Fibroblast of lung (primary cell): Measurements from ENCODE around the gene PREP.

Experiments used
- EZH2 ChIP-seq: IDR thresholded peaks from 2 replicates; pipeline ENCODE4 v1.5.1; 2012; ENCODE audit warnings: low read length, control low read depth, mild to moderate bottlenecking; ENCODE audit errors: missing control alignments
- TF ChIP-seq, protein P1 (sequence below), 2 donors: IDR thresholded peaks in 1 of 2; conservative IDR thresholded peaks in 1 of 2; 1 replicate in 1 of 2; 2 replicates in 1 of 2; pipeline ENCODE4 v1.5.1; 2011 to 2012; ENCODE audit warnings: low read length in 2 of 2, control low read depth in 1 of 2, inconsistent platforms in 1 of 2, low read depth in 1 of 2, mild to moderate bottlenecking in 1 of 2

DNA sequence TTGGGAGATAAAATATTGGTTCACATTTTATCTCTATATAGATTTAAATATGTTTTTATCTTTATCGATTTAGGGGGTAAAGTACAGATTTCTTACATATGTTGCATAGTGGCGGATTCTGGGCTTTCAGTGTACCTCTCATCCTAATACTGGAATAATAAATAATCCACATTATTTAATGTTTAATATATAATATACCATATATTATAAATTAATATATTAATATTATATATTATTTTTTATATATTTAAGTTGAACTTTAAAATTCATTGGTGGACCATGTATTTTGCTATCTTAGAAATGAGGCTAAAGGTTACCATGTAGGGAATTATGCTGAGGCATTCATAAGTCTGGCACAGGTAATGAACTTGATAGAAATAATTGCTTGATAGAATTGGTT, 133.5 kb downstream of the PREP start:
- TF ChIP-seq EZH2, result no peak
- TF ChIP-seq, protein P1, sequence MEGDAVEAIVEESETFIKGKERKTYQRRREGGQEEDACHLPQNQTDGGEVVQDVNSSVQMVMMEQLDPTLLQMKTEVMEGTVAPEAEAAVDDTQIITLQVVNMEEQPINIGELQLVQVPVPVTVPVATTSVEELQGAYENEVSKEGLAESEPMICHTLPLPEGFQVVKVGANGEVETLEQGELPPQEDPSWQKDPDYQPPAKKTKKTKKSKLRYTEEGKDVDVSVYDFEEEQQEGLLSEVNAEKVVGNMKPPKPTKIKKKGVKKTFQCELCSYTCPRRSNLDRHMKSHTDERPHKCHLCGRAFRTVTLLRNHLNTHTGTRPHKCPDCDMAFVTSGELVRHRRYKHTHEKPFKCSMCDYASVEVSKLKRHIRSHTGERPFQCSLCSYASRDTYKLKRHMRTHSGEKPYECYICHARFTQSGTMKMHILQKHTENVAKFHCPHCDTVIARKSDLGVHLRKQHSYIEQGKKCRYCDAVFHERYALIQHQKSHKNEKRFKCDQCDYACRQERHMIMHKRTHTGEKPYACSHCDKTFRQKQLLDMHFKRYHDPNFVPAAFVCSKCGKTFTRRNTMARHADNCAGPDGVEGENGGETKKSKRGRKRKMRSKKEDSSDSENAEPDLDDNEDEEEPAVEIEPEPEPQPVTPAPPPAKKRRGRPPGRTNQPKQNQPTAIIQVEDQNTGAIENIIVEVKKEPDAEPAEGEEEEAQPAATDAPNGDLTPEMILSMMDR (conservative IDR thresholded peaks at IDR 0.05 in 1 of 2, IDR thresholded peaks at IDR 0.05 in 1 of 2; ENCODE audit: low read depth in 1 of 2, low read length in 2 of 2), result no peak
